ENCODE measurements around the gene RSF1.

DNA sequence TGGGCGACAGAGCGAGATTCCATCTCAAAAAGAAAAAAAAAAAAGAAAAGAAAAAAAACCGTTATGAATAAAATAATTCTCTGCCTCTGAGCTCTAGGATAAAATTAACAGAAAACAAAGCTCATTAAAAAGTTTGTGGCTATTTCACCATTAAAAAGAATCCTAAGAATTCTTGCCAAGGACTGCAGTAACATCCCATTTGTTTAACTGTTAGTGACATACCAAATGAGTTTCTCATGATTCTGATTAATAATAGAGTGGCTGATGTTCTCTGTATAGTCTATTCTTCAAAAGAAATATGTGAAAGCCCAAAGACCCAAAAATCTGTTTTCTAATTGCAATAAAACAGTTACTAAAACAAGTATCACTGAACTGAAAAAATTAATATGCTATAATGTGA lies 202.6 kb downstream of the RSF1 start:
- TF ChIP-seq, protein P1, sequence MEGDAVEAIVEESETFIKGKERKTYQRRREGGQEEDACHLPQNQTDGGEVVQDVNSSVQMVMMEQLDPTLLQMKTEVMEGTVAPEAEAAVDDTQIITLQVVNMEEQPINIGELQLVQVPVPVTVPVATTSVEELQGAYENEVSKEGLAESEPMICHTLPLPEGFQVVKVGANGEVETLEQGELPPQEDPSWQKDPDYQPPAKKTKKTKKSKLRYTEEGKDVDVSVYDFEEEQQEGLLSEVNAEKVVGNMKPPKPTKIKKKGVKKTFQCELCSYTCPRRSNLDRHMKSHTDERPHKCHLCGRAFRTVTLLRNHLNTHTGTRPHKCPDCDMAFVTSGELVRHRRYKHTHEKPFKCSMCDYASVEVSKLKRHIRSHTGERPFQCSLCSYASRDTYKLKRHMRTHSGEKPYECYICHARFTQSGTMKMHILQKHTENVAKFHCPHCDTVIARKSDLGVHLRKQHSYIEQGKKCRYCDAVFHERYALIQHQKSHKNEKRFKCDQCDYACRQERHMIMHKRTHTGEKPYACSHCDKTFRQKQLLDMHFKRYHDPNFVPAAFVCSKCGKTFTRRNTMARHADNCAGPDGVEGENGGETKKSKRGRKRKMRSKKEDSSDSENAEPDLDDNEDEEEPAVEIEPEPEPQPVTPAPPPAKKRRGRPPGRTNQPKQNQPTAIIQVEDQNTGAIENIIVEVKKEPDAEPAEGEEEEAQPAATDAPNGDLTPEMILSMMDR (IDR thresholded peaks at IDR 0.05) = no peak
- no peak for TF ChIP-seq POLR2A (IDR thresholded peaks at IDR 0.05)
- TF ChIP-seq EP300 (IDR thresholded peaks at IDR 0.05) = no peak
